Measurements from ENCODE around the gene CIRBP. TPM values are rescaled to one million over a fixed set of nuclear protein-coding genes. Genes with fewer than 3 reads are reported as not detected.

The CIRBP gene
- total and polyA plus RNA-seq, 2 of the 13 experiments (the other 11 are each of a cell fraction or from before 2014, with no cell fraction given) = 133 to 140 TPM

DNA sequence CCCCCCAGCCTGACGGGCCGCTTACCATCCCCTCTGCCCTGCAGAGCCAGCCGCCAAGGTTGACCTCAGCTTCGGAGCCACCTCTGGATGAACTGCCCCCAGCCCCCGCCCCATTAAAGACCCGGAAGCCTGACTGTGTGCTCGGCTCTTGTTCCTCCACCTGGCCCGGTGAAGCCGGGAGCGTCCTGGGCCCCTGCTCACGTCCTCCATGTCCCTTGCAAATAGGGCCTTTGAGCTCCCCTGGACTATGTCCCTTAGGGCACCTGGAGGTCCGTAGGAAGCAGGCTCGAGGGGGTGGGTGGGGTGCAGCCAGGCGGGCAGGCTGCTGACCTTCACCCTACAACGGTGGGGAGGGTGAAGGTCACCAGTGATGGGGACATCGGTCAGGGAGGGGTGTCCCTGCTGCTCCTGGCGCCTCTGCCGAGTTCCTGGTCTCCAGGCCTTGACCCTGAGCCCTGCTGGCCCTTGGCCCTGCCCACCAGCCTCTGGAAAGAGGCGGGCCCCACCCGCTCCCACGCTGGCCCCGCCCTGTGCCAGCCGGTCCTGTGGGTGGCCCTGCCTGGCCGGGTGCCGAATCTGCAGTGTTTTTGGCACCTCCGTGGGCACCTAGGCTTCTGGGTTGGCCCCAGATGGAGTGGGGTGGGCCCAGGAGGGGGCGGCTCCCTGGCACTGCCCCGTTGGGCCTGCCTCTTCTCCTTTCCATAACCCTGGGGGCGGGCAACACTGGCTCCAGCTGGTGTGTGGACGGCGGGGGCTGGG is 24.3 kb upstream of the CIRBP start (continued):
- TF ChIP-seq, protein P1, sequence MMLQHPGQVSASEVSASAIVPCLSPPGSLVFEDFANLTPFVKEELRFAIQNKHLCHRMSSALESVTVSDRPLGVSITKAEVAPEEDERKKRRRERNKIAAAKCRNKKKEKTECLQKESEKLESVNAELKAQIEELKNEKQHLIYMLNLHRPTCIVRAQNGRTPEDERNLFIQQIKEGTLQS (CRISPR knock-in tag; IDR thresholded peaks at IDR 0.05) = 0 out of 2 replicates have a peak, but pooled peaks have one; percentile 39
- TF ChIP-seq ZBTB7A (CRISPR knock-in tag; IDR thresholded peaks at IDR 0.05) (peak; percentile 83; the same call in 1 of the 2 replicates), DNMT1 (CRISPR knock-in tag; IDR thresholded peaks at IDR 0.05) (peak; percentile 87; the same call in 1 of the 2 replicates), ZNF282 (IDR thresholded peaks at IDR 0.05; ENCODE audit: partially characterized antibody) (no peak), ZNF512 (CRISPR knock-in tag; IDR thresholded peaks at IDR 0.05) (no peak), MED1 (CRISPR knock-in tag; IDR thresholded peaks at IDR 0.05) (peak; percentile 97), ZBTB42 (CRISPR knock-in tag; IDR thresholded peaks at IDR 0.05) (peak; percentile 61), U2AF2 (IDR thresholded peaks at IDR 0.05; ENCODE audit: low read depth, low read length) (no peak), ZFP36L1 (CRISPR knock-in tag; IDR thresholded peaks at IDR 0.05) (no peak), ZZZ3 (CRISPR knock-in tag; IDR thresholded peaks at IDR 0.05; ENCODE audit: borderline replicate concordance) (peak; percentile 35; the same call in 1 of the 2 replicates), ISL2 (CRISPR knock-in tag; IDR thresholded peaks at IDR 0.05) (peak; percentile 55; the same call in 1 of the 2 replicates), MEIS1 (CRISPR knock-in tag; IDR thresholded peaks at IDR 0.05; ENCODE audit: borderline replicate concordance) (peak; percentile 52; the same call in 1 of the 2 replicates), ZNF10 (CRISPR knock-in tag; IDR thresholded peaks at IDR 0.05; ENCODE audit: borderline replicate concordance, low read depth) (no peak), BORCS8-MEF2B (CRISPR knock-in tag; IDR thresholded peaks at IDR 0.05) (no peak)
- TF ChIP-seq, protein P2, sequence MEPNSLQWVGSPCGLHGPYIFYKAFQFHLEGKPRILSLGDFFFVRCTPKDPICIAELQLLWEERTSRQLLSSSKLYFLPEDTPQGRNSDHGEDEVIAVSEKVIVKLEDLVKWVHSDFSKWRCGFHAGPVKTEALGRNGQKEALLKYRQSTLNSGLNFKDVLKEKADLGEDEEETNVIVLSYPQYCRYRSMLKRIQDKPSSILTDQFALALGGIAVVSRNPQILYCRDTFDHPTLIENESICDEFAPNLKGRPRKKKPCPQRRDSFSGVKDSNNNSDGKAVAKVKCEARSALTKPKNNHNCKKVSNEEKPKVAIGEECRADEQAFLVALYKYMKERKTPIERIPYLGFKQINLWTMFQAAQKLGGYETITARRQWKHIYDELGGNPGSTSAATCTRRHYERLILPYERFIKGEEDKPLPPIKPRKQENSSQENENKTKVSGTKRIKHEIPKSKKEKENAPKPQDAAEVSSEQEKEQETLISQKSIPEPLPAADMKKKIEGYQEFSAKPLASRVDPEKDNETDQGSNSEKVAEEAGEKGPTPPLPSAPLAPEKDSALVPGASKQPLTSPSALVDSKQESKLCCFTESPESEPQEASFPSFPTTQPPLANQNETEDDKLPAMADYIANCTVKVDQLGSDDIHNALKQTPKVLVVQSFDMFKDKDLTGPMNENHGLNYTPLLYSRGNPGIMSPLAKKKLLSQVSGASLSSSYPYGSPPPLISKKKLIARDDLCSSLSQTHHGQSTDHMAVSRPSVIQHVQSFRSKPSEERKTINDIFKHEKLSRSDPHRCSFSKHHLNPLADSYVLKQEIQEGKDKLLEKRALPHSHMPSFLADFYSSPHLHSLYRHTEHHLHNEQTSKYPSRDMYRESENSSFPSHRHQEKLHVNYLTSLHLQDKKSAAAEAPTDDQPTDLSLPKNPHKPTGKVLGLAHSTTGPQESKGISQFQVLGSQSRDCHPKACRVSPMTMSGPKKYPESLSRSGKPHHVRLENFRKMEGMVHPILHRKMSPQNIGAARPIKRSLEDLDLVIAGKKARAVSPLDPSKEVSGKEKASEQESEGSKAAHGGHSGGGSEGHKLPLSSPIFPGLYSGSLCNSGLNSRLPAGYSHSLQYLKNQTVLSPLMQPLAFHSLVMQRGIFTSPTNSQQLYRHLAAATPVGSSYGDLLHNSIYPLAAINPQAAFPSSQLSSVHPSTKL (CRISPR knock-in tag; IDR thresholded peaks at IDR 0.05) = peak; percentile 80
- TF ChIP-seq, protein P3, sequence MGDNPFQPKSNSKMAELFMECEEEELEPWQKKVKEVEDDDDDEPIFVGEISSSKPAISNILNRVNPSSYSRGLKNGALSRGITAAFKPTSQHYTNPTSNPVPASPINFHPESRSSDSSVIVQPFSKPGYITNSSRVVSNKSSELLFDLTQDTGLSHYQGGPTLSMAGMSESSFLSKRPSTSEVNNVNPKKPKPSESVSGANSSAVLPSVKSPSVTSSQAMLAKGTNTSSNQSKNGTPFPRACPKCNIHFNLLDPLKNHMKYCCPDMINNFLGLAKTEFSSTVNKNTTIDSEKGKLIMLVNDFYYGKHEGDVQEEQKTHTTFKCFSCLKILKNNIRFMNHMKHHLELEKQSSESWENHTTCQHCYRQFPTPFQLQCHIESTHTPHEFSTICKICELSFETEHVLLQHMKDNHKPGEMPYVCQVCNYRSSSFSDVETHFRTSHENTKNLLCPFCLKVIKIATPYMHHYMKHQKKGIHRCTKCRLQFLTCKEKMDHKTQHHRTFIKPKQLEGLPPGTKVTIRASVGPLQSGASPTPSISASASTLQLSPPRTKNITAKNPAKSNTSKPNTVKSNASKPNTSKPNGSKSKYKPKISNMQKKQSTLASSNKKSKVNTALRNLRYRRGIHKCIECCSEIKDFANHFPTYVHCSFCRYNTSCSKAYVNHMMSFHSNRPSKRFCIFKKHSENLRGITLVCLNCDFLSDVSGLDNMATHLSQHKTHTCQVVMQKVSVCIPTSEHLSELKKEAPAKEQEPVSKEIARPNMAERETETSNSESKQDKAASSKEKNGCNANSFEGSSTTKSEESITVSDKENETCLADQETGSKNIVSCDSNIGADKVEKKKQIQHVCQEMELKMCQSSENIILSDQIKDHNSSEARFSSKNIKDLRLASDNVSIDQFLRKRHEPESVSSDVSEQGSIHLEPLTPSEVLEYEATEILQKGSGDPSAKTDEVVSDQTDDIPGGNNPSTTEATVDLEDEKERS (CRISPR knock-in tag; IDR thresholded peaks at IDR 0.05) = no peak
- TF ChIP-seq, protein P4, sequence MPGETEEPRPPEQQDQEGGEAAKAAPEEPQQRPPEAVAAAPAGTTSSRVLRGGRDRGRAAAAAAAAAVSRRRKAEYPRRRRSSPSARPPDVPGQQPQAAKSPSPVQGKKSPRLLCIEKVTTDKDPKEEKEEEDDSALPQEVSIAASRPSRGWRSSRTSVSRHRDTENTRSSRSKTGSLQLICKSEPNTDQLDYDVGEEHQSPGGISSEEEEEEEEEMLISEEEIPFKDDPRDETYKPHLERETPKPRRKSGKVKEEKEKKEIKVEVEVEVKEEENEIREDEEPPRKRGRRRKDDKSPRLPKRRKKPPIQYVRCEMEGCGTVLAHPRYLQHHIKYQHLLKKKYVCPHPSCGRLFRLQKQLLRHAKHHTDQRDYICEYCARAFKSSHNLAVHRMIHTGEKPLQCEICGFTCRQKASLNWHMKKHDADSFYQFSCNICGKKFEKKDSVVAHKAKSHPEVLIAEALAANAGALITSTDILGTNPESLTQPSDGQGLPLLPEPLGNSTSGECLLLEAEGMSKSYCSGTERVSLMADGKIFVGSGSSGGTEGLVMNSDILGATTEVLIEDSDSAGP (CRISPR knock-in tag; IDR thresholded peaks at IDR 0.05; ENCODE audit: borderline replicate concordance) = peak; percentile 92

Measured in HepG2 (cell line).